Measurements from ENCODE around the gene UGT1A10. TPM values are rescaled to one million over a fixed set of nuclear protein-coding genes. Genes with fewer than 3 reads are reported as not detected.

Gene UGT1A10
- total and polyA plus RNA-seq, 2 of the 13 experiments (the other 11 are each of a cell fraction or from before 2014, with no cell fraction given) = not detected

- TF ChIP-seq SKI (IDR thresholded peaks at IDR 0.05; ENCODE audit: partially characterized antibody) (peak; percentile 98), ZNF776 (CRISPR knock-in tag; IDR thresholded peaks at IDR 0.05) (no peak), HNF1B (CRISPR knock-in tag; IDR thresholded peaks at IDR 0.05) (peak; percentile 100), ZBTB4 (CRISPR knock-in tag; IDR thresholded peaks at IDR 0.05; ENCODE audit: borderline replicate concordance) (no peak), ZNF367 (CRISPR knock-in tag; IDR thresholded peaks at IDR 0.05; ENCODE audit: borderline replicate concordance) (no peak), ZZZ3 (CRISPR knock-in tag; IDR thresholded peaks at IDR 0.05; ENCODE audit: borderline replicate concordance) (no peak), ZKSCAN5 (CRISPR knock-in tag; IDR thresholded peaks at IDR 0.05) (0 out of 2 replicates have a peak, but pooled peaks have one; percentile 33), DNMT1 (CRISPR knock-in tag; IDR thresholded peaks at IDR 0.05) (no peak), PBX3 (CRISPR knock-in tag; IDR thresholded peaks at IDR 0.05; ENCODE audit: borderline replicate concordance) (no peak), HOXA7 (CRISPR knock-in tag; IDR thresholded peaks at IDR 0.05) (0 out of 2 replicates have a peak, but pooled peaks have one; percentile 50), PAF1 (CRISPR knock-in tag; IDR thresholded peaks at IDR 0.05) (no peak), PAWR (CRISPR knock-in tag; IDR thresholded peaks at IDR 0.05; ENCODE audit: borderline replicate concordance) (no peak), ZFP41 (CRISPR knock-in tag; IDR thresholded peaks at IDR 0.05; ENCODE audit: borderline replicate concordance) (no peak), TCF7 (IDR thresholded peaks at IDR 0.05; ENCODE audit: low read depth) (peak; percentile 100), MXD4 (CRISPR knock-in tag; IDR thresholded peaks at IDR 0.05) (peak; percentile 77; the same call in 1 of the 2 replicates), HMGA1 (CRISPR knock-in tag; conservative IDR thresholded peaks at IDR 0.05) (no peak), ZSCAN12 (CRISPR knock-in tag; IDR thresholded peaks at IDR 0.05) (no peak), SPEN (CRISPR knock-in tag; IDR thresholded peaks at IDR 0.05; ENCODE audit: low read depth) (peak; percentile 84), ZNF552 (CRISPR knock-in tag; IDR thresholded peaks at IDR 0.05; ENCODE audit: borderline replicate concordance) (no peak), ZNF138 (CRISPR knock-in tag; IDR thresholded peaks at IDR 0.05; ENCODE audit: low read depth) (no peak), BATF2 (CRISPR knock-in tag; IDR thresholded peaks at IDR 0.05) (peak; percentile 67; the same call in 1 of the 2 replicates), REXO4 (CRISPR knock-in tag; IDR thresholded peaks at IDR 0.05; ENCODE audit: borderline replicate concordance) (no peak), NFKB2 (CRISPR knock-in tag; IDR thresholded peaks at IDR 0.05; ENCODE audit: borderline replicate concordance) (no peak), ZNF501 (CRISPR knock-in tag; IDR thresholded peaks at IDR 0.05) (no peak)
Measured at GRCh38 chr2:233745073-233745755, 109.0 kb downstream of the UGT1A10 start (continued).
